ENCODE measurements around the gene RECQL.
A peak's percentile ranks its signal among the peaks of the same experiment; 100 is the strongest.
"Not testable (repeated sequence)": the region's sequence is repeated elsewhere in the genome, so short reads cannot be mapped to it uniquely, and the experiment has no call there.

RECQL gene

GRCh38 chr12:21483531-21483930 lies 17.9 kb downstream of the RECQL start:
- no peak for TF ChIP-seq JUND (IDR thresholded peaks at IDR 0.05; ENCODE audit: low read depth)
- no peak for DNase-seq (ENCODE audit: low read depth in 1 of 2, low spot score in 1 of 2)
- in situ Hi-C loops (cut with HindIII; ENCODE audit: low pct_unique_long_range_greater_than_20kb, low sequenced_read_pairs), result no loop called here

GRCh38 chr12:21478756-21479455 lies 22.5 kb downstream of the RECQL start:
- no peak for TF ChIP-seq JUND (IDR thresholded peaks at IDR 0.05; ENCODE audit: low read depth)
- no peak for DNase-seq (ENCODE audit: low read depth in 1 of 2, low spot score in 1 of 2)

GRCh38 chr12:21476949-21477348 lies 24.5 kb downstream of the RECQL start:
- no peak for DNase-seq (ENCODE audit: low read depth in 1 of 2, low spot score in 1 of 2)
- in situ Hi-C loops (cut with HindIII; ENCODE audit: low pct_unique_long_range_greater_than_20kb, low sequenced_read_pairs), result no loop called here
- no peak for TF ChIP-seq JUND (IDR thresholded peaks at IDR 0.05; ENCODE audit: low read depth)

More at GRCh38 chr12:21478756-21479455, 22.5 kb downstream of the RECQL start:
- in situ Hi-C loops (cut with HindIII; ENCODE audit: low pct_unique_long_range_greater_than_20kb, low sequenced_read_pairs), result no loop called here

GRCh38 chr12:21475552-21475951 lies 25.9 kb downstream of the RECQL start:
- no peak for TF ChIP-seq JUND (IDR thresholded peaks at IDR 0.05; ENCODE audit: low read depth)
- DNase-seq (ENCODE audit: low read depth in 1 of 2, low spot score in 1 of 2), result no peak
- in situ Hi-C loops (cut with HindIII; ENCODE audit: low pct_unique_long_range_greater_than_20kb, low sequenced_read_pairs), result no loop called here

- DNase-seq (ENCODE audit: low read depth in 1 of 2, low spot score in 1 of 2), result no peak
- in situ Hi-C loops (cut with HindIII; ENCODE audit: low pct_unique_long_range_greater_than_20kb, low sequenced_read_pairs), result no loop called here
- no peak for TF ChIP-seq JUND (IDR thresholded peaks at IDR 0.05; ENCODE audit: low read depth)
Observed at GRCh38 chr12:21472197-21472823, 29.1 kb downstream of the RECQL start.

- DNase-seq (ENCODE audit: low read depth in 1 of 2, low spot score in 1 of 2), result no peak
- in situ Hi-C loops (cut with HindIII; ENCODE audit: low pct_unique_long_range_greater_than_20kb, low sequenced_read_pairs), result no loop called here
- TF ChIP-seq JUND (IDR thresholded peaks at IDR 0.05; ENCODE audit: low read depth), result no peak
Observed at GRCh38 chr12:21471294-21471693, 30.1 kb downstream of the RECQL start.

- in situ Hi-C loops (cut with HindIII; ENCODE audit: low pct_unique_long_range_greater_than_20kb, low sequenced_read_pairs); DNase-seq (ENCODE audit: low read depth in 1 of 2, low spot score in 1 of 2): not testable (repeated sequence)
Observed at GRCh38 chr12:21467334-21467733, 34.1 kb downstream of the RECQL start.

- DNase-seq (ENCODE audit: low read depth in 1 of 2, low spot score in 1 of 2), result no peak
- no peak for TF ChIP-seq JUND (IDR thresholded peaks at IDR 0.05; ENCODE audit: low read depth)
- in situ Hi-C loops (cut with HindIII; ENCODE audit: low pct_unique_long_range_greater_than_20kb, low sequenced_read_pairs), result no loop called here
Observed at GRCh38 chr12:21459474-21459873, 42.0 kb downstream of the RECQL start.

- in situ Hi-C loops (cut with HindIII; ENCODE audit: low pct_unique_long_range_greater_than_20kb, low sequenced_read_pairs), result no loop called here
Observed at GRCh38 chr12:21456291-21456780, 45.1 kb downstream of the RECQL start.

GRCh38 chr12:21453312-21453852 lies 48.1 kb downstream of the RECQL start:
- TF ChIP-seq JUND (IDR thresholded peaks at IDR 0.05; ENCODE audit: low read depth), result no peak
- DNase-seq (ENCODE audit: low read depth in 1 of 2, low spot score in 1 of 2), result no peak
- in situ Hi-C loops (cut with HindIII; ENCODE audit: low pct_unique_long_range_greater_than_20kb, low sequenced_read_pairs), result no loop called here

More at GRCh38 chr12:21456291-21456780, 45.1 kb downstream of the RECQL start:
- no peak for TF ChIP-seq JUND (IDR thresholded peaks at IDR 0.05; ENCODE audit: low read depth)
- no peak for DNase-seq (ENCODE audit: low read depth in 1 of 2, low spot score in 1 of 2)

- no peak for TF ChIP-seq JUND (IDR thresholded peaks at IDR 0.05; ENCODE audit: low read depth)
- in situ Hi-C loops (cut with HindIII; ENCODE audit: low pct_unique_long_range_greater_than_20kb, low sequenced_read_pairs), result no loop called here
- peak in 1 of 2 experiments; percentile 11 for DNase-seq (ENCODE audit: low read depth in 1 of 2, low spot score in 1 of 2)
Observed at GRCh38 chr12:21451529-21451928, 49.9 kb downstream of the RECQL start.

GRCh38 chr12:21444193-21445146 lies 57.0 kb downstream of the RECQL start:
- in situ Hi-C loops (cut with HindIII; ENCODE audit: low pct_unique_long_range_greater_than_20kb, low sequenced_read_pairs), result no loop called here
- no peak for TF ChIP-seq JUND (IDR thresholded peaks at IDR 0.05; ENCODE audit: low read depth)
- DNase-seq (ENCODE audit: low read depth in 1 of 2, low spot score in 1 of 2), result no peak

Data from T47D (cell line).